ENCODE results near the gene MSI2.

MSI2 gene

DNA sequence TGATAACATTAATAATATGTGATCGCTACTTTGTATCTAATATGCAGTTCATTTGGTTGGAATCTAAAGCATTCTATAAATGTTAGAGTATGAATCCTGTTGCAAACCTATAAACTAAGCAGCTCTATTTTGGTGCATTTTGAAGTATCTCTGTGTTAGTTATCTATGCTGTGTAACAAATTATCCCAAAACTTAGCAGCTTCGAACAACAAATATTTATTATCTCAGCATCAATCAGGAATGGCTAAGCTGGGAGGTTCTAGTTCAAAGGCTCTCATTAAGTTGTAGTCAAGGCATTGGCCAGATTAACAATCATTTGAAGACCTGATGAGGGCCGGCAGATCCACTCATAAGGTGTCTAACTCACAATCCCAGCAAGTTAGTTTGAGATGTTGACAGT lies 10.1 kb upstream of the MSI2 start:
- no peak for DNase-seq (ENCODE audit: low spot score)

DNA sequence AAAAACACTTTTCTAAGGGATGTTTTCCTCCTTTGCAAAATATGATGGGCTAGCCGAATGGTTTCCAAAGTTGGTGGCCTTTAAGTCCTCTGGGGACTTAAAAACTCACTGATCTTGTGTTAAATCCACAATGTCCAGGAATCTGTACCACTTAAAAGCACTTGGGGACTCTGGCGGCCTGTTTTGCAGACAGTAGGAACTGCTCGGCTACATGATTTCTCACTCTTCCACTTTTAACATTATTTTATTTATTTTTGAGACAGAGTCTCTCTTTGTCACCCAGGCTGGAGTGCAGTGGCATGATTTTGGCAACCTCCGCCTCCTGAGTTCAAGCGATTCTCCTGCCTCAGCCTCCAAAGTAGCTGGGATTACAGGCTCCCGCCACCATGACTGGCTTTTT lies 9.1 kb upstream of the MSI2 start:
- DNase-seq (ENCODE audit: low spot score) = no peak

DNA sequence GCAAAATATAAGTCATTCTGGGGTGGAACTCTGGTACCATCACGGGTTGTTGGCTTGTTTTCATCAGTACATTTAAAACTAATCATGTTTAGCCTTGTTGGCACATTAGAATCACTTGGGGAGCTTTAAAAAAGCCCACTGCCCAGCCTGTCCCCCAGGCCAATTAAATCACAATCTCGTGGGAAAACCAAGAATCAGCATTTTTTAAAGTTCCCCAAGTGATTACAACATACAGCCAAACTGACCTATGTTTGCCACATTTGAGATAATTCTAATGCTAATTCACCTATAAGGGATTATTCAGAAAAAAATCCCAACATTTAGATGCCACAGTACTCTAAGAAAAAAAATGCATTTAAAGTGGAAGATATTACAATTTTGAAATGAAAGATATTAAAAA lies 8.4 kb upstream of the MSI2 start:
- no peak for DNase-seq (ENCODE audit: low spot score)

DNA sequence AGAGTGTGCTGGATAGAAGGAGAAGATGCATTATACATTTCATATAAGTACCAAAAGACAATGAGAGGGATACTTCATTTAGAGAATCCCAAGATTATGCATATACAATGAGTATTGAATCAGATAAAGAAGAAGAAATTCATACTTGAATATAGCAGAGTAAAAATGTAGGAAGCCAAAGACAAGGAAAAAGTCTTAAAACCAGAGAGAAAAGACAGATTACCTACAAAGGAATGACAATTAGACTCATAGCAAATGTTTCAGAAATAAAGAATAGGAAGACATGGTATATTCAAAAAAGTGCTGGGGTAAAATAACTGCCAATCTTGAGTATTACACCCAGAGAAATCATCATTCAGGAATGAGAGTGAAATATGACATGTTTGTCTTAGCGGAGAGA lies 6.8 kb upstream of the MSI2 start:
- DNase-seq (ENCODE audit: low spot score) = no peak

DNA sequence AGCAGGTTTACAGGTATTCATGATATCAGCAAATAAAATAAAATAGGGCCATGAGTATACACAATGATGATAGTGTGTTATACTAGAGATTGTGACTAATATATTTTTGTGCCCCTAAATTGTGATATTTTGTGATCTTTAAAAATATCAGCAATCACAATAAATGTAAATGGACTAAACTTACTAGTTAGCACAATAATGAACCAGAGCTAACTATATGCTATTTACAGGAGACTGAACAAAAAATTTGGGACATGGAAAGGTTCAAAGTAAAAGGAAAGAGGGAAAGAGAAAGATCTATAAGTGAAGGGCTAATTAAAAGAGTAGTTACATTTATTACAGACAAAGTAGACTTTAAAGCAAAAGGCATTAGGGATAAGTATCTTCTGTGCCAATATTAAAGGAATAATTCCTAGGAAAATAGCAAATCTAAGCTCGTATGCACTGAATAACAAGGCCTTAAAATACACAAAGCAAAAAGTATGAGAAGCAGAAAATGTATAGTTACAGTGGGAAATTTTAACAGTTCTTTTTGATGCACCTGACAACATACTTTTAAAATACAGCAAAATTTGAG lies 5.0 kb upstream of the MSI2 start:
- DNase-seq (ENCODE audit: low spot score) = no peak

DNA sequence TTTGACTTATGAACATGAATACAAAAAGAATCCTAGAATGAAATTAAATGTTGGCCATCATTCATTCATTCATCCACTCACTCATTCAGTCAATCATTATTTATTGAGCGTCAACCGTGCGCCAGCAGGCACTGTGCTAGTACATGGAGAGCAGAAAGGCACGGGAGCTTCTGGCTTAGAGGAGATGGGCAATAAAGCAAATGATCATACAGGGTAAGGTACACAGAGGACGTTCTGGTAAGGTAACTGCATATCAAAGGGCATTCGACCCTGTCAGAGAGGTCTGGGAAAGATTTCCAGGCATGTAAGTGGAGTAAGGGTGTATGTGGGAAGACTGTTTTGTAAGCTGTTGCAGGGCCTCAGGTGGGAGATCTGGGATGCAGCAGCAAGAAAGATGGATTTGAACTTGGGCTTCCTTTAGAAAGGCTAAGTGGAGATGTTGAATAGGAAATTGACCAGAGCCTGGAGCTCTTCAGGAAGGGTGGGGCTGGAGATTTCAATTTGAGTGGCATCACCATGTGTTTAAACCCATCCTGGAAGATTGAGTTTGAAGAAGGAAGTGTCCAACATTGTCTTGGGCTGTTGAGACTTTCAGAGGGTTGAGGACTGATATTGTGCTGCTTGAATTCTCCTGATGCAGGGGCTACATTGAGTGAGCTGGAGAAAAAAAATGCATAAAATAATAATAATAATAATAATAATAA lies 2.8 kb upstream of the MSI2 start:
- no peak for DNase-seq (ENCODE audit: low spot score)

DNA sequence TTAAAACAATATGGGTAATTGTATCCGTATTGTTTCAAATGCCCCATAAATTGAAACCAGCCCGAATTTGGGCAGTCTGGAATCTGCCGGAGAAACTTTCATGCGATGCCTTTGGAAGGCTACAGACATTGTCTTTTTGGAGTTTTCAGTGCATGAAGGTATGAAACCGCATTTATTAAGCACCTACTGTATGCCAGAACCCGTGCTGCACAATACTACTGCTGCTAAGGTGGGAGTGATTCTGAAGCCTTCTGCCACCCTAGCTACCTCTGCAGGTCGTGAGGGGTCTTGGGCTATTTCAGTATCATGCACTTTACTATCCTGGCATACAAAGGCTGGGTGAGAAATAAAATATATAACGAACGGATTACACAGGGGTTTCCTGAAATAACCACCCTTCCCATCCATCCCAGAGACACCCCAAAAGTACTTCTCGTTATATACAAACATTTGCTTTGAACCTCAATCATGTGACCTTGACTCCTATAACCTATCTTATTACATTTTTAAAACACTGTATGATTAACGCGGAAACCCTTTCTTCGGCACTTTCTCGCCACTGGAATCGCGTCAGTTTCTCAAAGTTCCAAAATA lies 1.0 kb upstream of the MSI2 start:
- DNase-seq (ENCODE audit: low spot score) = no peak

DNA sequence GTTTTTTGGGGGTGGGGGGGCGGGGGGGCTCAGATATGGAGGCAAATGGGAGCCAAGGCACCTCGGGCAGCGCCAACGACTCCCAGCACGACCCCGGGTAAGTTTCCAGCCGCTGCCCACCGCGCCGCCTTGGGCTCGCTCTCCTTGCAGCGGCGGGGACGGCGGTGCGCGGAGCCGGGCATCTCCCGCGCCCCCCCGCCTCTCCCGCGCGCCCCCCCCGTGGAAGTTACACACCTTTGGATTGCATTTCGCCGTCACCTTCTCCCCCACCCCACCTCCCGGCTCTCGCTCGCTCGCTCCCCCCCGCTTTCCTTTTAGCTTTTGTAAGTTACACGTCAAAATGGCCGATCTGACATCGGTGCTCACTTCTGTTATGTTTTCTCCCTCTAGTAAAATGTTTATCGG lies 387 bp downstream of the MSI2 start:
- no peak for DNase-seq (ENCODE audit: low spot score)

DNA sequence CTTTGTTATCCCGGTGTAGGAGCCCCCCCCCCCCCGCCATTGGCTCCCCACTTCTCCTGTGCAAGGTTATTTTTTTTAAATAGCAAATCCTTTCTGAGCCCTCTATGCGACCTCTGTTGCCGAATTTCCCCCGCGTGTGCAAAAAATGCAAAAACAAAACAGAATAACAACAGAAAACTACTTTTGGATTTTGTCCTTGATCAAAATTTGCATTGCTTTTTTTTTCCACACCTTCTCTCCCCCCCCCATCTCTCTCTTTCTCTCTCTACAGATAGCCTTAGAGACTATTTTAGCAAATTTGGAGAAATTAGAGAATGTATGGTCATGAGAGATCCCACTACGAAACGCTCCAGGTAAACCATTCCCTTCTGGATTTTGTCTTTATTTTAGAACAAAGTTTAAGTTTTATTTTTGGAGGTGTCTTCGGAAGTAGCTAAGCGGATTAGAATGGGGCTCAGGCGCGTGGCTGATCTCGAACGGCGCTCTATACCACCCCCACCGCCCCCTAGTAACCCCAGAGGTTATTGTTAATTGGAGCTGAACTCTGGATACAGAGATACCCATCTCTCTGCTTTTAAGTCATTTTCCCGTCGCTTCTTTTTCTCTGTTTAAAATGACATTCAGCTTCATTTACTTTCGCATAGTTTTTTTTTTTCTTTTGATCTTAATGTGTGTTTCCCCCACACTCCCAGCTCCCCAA lies 1.0 kb downstream of the MSI2 start:
- DNase-seq (ENCODE audit: low spot score) = no peak

DNA sequence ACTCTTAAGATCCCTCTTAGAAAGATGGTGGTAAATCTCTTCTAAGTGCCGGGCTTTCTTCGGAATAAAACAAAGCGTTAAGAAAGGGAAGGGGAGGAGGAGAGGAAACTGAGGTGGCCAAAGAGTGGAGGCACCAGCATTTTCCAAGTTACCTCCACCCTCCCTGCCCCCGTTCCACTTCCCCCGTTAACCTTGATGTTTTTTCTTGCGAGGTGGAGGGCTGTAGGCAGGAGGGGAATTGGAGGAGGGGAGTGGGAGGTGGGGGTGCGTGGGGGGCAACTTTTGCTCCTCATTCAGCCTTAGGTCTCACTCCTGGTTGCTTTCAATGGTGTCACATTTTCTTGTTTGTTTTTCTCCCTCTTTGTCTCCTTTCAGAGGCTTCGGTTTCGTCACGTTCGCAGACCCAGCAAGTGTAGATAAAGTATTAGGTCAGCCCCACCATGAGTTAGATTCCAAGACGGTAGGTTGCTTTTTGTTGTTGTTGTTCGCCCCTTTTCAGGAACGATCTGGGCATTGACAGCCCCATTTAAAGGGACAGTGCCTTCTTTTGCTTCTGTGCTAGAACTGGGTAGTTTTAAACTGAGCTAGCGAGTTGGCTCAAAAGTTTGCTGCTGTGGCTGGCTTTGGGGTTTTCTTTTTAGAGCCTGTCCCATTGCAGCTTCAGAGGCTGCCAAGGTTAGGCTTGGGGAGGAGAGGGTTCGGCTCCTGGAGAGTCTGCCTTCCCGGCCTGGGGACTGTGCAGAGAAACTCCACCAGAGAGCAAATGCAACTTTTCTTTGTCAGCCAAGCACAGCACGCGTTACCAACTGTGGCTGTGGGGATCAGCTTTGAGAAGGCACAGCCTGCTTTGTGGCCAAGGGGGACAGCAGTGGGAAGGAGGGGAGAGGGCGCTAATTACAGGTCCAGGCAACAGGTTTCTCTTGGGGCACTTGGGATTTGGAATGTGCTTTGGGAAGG lies 1.9 kb downstream of the MSI2 start:
- DNase-seq (ENCODE audit: low spot score) = no peak

DNA sequence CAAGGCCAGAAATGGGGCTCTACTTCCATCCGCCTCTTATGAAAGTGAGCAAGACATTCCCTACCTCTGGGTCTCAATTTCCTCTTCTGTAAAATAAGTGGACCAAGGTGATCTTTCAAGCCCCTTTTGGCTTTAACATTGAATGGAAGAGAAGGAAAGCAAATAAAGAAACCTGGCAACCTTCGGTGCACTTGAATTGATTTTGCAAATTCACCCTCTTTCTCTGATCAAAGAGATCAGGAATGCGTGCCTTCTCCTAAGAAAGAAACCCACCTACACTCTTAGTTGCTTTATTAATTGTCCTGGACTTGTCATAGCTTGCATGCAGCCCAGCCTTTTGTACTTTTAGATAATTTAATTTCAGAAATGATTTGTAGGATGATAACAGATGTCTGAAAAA lies 3.0 kb downstream of the MSI2 start:
- no peak for DNase-seq (ENCODE audit: low spot score)

DNA sequence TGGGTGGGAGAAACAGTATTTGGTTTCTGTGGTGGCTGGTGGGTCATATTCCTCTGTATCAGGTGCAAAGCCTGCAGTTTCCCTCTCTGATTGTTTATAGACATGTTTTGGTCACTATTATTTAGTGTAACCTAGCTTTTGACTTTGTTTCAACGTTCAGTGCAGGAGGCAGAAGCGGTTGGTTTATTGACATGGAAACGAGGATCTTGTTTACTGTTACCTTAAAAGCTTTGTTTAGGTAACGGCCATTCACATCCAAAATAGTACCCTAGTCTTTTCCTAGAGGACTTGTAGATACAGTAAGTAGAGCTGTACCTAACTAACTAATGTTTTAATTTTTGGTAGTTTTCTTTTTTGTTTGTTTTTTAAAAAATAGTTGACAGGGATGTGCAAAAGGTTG lies 3.5 kb downstream of the MSI2 start:
- no peak for DNase-seq (ENCODE audit: low spot score)

DNA sequence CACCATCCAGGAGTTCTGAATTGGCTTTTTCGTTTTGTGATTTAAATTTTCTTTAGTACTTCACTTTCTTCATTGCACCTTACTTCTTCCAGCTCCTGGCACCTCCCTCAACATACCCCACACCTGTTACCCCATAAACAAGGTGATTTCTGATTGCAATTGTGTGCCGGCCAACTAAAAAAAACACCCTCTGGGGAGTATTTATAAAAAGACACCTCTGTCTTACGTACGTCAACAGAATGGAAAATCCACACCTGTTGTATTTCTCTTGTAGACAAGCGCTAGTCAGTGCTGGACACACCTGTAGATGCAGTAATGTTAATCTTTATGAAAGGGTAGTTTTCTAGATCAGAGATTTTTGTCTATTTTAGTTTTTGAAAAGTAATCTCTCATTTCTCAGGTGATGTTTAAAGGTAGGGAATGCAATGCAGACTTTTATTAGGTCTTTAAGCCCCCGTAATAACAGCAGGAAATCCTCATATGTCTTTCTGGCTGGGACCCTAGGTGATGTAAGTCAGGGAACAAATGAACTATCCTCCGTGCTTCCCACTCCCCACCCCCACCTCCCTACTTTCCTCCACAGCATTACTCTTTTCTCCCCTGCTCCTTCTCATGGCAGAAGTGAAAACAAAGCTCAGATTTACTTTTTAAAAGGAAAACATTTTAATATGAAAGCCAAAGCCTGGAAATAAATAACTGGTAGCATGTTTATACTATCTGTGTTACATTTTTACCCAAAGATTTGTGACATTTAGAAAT lies 4.2 kb downstream of the MSI2 start:
- DNase-seq (ENCODE audit: low spot score) = no peak

DNA sequence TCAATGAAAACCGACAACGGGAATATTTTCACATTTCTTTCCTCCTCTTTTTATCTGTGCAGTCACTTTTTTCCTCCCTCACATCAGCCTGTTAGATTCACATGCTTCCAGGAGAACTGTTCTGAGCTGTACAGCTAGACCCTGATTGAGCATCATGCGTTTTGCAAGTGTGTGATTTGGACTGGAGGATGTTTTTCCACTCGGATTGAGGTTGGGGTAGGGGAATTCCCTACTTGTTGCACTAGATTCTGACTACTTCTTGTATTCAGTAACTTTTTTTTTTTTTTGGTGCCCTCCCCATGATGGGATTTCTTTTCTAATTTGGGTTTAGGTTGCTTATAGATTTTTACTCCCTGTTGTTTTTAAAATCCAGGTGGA lies 4.8 kb downstream of the MSI2 start:
- no peak for DNase-seq (ENCODE audit: low spot score)

DNA sequence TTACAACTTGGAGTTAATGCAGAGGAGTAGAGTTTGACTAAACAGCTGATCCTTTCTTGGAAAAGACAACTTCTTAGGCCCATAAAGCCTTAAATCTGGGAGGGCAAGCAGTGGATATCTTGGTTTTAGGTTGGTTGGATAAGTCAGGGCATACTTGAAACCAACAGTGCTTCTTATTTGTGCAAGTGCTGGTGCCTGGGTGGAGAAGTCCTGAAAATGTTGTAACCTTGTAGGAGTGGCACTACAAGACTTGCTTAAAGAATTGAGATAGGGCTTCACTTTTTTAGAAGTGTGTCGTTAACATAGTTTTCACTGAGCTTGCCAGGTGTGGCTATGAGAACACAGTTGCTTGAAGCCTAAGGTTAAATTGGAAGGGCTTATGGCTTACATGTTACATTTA lies 6.2 kb downstream of the MSI2 start:
- DNase-seq (ENCODE audit: low spot score) = no peak

DNA sequence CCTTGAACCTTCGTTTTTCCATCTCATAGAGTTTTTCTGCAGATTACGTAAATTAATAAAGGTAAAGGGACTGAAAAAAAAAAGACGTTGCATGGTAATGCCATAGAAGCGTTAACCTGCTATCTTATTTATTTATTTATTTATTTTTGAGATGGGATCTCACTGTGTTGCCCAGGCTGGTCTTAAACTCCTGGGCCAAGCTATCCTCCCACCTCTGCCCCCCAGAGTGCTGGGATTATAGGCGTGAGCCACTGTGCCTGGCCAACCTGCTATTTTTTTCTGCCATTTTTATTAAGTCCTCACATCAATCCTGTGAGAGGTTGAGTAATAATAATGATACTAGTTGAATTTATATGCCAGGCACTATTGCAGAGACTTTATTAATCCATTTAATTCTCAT lies 7.9 kb downstream of the MSI2 start:
- DNase-seq (ENCODE audit: low spot score) = no peak

DNA sequence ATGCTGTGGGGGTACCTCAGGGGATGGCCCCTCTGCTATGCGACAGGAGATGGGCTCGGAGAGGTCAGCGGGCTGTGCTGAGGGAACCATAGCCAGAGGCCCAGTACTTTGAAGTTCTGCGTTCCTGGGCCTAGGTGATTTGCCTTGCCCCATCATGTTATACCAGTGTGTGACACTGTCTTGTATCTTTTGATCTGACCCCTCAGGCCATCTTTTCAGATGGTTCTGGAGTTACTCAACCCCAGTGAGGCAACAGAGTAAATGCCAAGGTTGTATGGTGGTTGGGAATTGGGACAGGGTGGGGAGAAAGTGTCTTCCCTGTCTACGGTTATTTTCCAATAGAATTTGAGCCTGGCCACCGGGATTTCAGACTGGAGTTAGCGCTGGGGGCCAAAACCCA lies 8.5 kb downstream of the MSI2 start:
- no peak for DNase-seq (ENCODE audit: low spot score)

DNA sequence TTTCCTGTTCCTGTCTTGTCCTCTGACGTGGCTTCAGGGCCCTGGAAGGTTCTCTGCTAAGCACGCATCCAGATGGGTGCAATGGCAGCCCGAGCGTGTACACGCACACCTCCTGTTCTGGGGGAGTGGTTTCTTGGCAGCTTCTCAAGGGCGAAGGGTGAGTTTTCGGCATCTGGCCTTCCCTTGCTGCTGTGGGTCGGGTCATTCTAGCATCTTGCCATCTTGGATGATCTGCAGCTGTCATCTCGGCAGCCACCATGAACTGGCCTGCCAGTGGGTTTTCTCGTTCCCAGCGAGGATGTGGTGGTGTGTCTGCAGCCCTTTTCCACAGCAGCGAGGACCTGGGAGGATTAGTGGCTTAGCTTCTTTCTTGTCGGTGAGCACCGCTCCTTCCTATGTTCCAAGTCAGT lies 10.6 kb downstream of the MSI2 start:
- no peak for DNase-seq (ENCODE audit: low spot score)

DNA sequence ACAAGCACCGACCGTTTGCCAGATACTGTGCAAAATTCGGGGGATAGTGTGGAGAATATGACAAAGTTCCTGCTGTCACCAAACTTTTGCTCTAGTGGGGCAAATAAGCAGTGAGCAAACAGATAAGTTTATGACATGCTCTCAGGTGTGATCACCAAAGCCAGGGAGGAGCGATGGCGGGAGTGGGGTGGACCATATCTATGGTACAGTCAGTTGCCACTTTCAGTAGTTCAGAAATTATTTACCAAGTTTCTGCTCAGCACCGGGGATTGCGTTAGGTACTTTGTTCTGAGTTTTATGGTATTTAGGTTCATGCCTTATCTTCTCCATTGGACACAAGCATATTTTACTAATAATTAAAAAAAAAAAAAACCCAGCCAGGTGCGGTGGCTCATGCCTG lies 11.9 kb downstream of the MSI2 start:
- DNase-seq (ENCODE audit: low spot score) = no peak

DNA sequence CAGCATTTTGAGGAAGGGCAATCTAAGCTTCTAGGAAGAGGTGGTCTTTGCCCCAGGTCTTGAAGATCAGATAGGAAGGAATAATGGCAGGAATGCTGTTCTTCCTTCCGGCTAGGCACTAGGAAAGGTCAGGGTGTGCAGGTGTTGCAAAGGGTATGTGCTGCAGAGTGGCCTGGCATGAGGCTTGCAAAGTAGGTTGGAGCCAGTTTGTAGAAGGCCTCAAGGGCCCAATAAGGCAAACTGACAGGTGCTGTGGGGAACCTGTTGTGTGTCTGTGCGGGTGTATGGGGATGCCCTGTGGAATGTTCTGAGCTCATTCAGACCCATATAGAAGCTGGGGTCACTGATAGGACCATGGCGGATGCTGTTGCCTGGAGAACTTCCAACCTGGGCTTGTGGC lies 12.7 kb downstream of the MSI2 start:
- no peak for DNase-seq (ENCODE audit: low spot score)

DNA sequence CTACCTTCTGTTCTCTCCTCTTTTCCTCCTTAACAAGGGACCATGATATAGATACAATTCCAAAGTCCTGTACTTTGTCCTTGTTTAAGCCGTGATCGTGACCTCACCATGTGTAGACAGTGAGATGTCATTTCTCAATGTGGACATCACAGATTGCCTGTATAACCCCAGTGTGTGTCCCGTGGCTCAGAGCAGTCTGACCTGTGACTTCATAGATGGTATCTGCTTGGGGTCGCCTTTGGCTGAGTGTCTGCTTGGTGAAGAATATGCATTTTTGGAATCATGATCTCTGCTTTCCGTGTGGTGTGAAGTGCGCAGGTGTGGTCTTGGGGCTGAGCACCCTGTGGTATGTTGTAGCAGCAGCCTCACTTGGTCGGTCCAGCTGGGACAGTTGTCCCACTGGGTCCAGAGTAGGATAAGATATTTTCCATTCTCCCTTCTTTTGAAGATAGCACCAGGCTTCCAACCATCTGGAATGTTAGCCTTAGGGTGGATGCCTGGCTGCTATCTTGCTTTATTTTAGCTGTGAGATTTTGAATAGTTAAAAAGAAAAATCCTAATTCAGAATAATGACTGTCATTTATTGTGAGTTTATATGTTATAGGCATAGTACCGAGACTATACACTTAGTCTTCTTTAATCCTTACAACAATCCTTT lies 13.4 kb downstream of the MSI2 start:
- no peak for DNase-seq (ENCODE audit: low spot score)

Data from putamen (tissue), 1 donor.